ENCODE results near the gene ELMO1.

DNA sequence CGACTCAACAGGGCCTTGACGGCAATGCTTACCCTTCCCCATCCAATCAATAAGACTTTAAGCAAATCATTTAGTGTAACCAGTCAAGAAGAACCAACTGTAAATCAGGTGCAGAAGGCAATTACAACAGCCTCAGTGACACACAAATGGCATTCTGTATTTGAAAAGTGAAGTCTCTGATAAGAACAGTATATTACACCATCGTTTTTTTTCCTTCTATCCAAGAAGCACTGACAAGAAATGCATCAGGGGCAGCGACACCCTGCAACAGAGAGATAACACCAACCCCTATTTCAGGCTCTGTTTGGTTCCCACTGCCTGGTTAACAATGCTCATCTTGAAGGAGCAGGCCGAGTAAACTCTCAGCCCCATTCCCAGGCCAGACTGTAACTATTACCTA, 520.4 kb downstream of the ELMO1 start:
- TF ChIP-seq POLR2A (IDR thresholded peaks at IDR 0.05; ENCODE audit: low read depth, low read length) = no peak
- no peak for TF ChIP-seq POLR2AphosphoS5 (IDR thresholded peaks at IDR 0.05; ENCODE audit: low read depth, low read length)
- TF ChIP-seq TAF1 (IDR thresholded peaks at IDR 0.05; ENCODE audit: borderline replicate concordance, low read depth, low read length) = no peak

Measured in GM12892 (cell line).